Activated naive CD4-positive, alpha-beta T cell treated with anti-CD3 and anti-CD28 coated beads for 36 hours (primary cell): ENCODE results near the gene TMTC1. TPM values are rescaled to one million over a fixed set of nuclear protein-coding genes. Genes with fewer than 3 reads are reported as not detected.

Source experiments
- CTCF ChIA-PET: fragments of 350-600 bp; sonication (Branson Sonifier 250); formaldehyde crosslinking; loops from one replicate; lab custom pipeline; 2021; ENCODE audit warnings: antibody characterized with exemption; lab: Charles Lee
- DNase-seq: peaks from one replicate; pipeline ENCODE4 v3.0.0-alpha.2; 2020
- H3K27ac Mint-ChIP-seq: one replicate; pipeline ENCODE4 v1.8.0; 2021; ENCODE audit warnings: mild to moderate bottlenecking, mixed read lengths
- H3K27me3 Mint-ChIP-seq: one replicate; pipeline ENCODE4 v1.8.0; 2021; ENCODE audit warnings: low read depth, mixed read lengths
- H3K36me3 Mint-ChIP-seq: one replicate; pipeline ENCODE4 v1.8.0; 2021; ENCODE audit warnings: low read depth, mixed read lengths
- H3K4me1 Mint-ChIP-seq: one replicate; pipeline ENCODE4 v1.8.0; 2021; ENCODE audit warnings: low read depth, mixed read lengths
- H3K4me3 Mint-ChIP-seq: one replicate; pipeline ENCODE4 v1.8.0; 2021; ENCODE audit warnings: mild to moderate bottlenecking, moderate library complexity, mixed read lengths
- H3K9me3 Mint-ChIP-seq: one replicate; pipeline ENCODE4 v1.8.0; 2021; ENCODE audit warnings: mixed read lengths
- intact Hi-C: fragments of 100-400 bp; cut with micrococcal nuclease; formaldehyde crosslinking; loops from one replicate; pipeline ENCODE4 v1.15.1; 2023
- total RNA-seq, 2 experiments: library from RNA; stranded (reverse); gene quantifications; one replicate each; pipeline ENCODE4 v1.2.3, GENCODE V29; 2021

The TMTC1 gene
- total RNA-seq, 2 experiments from 2014 or later = not detected

- H3K4me1 Mint-ChIP-seq = no peaks in the 10 kb centered on the region
- CTCF ChIA-PET = interaction anchor here (0.7 kb wide), 1 partner anchor 12 kb away, joined by 4 read pairs; no protein-coding TSS in a partner anchor
- DNase-seq = no peak
- H3K27me3 Mint-ChIP-seq = no peaks in the 10 kb centered on the region
- no peak overlapping the region for H3K27ac Mint-ChIP-seq
- no peaks in the 10 kb centered on the region for H3K36me3 Mint-ChIP-seq
- intact Hi-C loops = no loop called here
- no peaks in the 10 kb centered on the region for H3K9me3 Mint-ChIP-seq
- H3K4me3 Mint-ChIP-seq = no peak overlapping the region
These were observed 39.4 kb downstream of the TMTC1 start for GRCh38 chr12:29744365-29744764.

GRCh38 chr12:29743801-29744200 is 39.9 kb downstream of the TMTC1 start:
- no peaks in the 10 kb centered on the region for H3K36me3 Mint-ChIP-seq
- CTCF ChIA-PET = interaction anchor here (0.7 kb wide), 1 partner anchor 12 kb away, joined by 4 read pairs; no protein-coding TSS in a partner anchor

DNA sequence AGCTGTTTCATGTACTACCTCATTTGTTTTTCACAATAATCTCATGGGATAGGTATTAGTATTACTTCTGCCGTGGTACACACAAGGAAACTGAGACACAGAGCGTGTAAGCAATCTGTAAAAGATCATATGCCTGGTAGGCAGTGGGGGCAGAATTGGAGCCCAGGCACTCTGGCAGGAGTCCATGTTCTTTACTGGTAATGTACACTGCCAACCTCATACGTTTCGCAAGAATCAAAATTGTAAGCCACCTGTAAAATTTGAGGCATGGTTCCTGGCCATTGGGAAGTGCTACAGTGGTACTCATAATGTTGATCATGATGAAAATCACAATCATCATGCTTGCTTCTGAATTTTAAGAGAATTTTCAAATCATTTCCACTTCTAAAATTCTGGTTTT is 40.7 kb downstream of the TMTC1 start:
- H3K27ac Mint-ChIP-seq = no peak overlapping the region
- no peaks in the 10 kb centered on the region for H3K27me3 Mint-ChIP-seq
- no peak overlapping the region for H3K4me3 Mint-ChIP-seq
- DNase-seq = no peak
- no peaks in the 10 kb centered on the region for H3K4me1 Mint-ChIP-seq
- no peaks in the 10 kb centered on the region for H3K9me3 Mint-ChIP-seq
- CTCF ChIA-PET = no interaction called here
- intact Hi-C loops = no loop called here
- no peaks in the 10 kb centered on the region for H3K36me3 Mint-ChIP-seq

More at GRCh38 chr12:29743801-29744200, 39.9 kb downstream of the TMTC1 start:
- Mint-ChIP-seq H3K27me3 (no peaks in the 10 kb centered on the region), H3K9me3 (no peaks in the 10 kb centered on the region), H3K4me1 (no peaks in the 10 kb centered on the region), H3K27ac (no peak overlapping the region), H3K4me3 (no peak overlapping the region)
- intact Hi-C loops = no loop called here
- no peak for DNase-seq

- no peak for DNase-seq
- H3K4me1 Mint-ChIP-seq = no peaks in the 10 kb centered on the region
- no peaks in the 10 kb centered on the region for H3K27me3 Mint-ChIP-seq
- CTCF ChIA-PET = no interaction called here
- H3K27ac Mint-ChIP-seq = no peak overlapping the region
- intact Hi-C loops = no loop called here
- H3K36me3 Mint-ChIP-seq = no peaks in the 10 kb centered on the region
- H3K4me3 Mint-ChIP-seq = no peak overlapping the region
- H3K9me3 Mint-ChIP-seq = no peaks in the 10 kb centered on the region
These were observed 41.1 kb downstream of the TMTC1 start for GRCh38 chr12:29742646-29743045.

DNA sequence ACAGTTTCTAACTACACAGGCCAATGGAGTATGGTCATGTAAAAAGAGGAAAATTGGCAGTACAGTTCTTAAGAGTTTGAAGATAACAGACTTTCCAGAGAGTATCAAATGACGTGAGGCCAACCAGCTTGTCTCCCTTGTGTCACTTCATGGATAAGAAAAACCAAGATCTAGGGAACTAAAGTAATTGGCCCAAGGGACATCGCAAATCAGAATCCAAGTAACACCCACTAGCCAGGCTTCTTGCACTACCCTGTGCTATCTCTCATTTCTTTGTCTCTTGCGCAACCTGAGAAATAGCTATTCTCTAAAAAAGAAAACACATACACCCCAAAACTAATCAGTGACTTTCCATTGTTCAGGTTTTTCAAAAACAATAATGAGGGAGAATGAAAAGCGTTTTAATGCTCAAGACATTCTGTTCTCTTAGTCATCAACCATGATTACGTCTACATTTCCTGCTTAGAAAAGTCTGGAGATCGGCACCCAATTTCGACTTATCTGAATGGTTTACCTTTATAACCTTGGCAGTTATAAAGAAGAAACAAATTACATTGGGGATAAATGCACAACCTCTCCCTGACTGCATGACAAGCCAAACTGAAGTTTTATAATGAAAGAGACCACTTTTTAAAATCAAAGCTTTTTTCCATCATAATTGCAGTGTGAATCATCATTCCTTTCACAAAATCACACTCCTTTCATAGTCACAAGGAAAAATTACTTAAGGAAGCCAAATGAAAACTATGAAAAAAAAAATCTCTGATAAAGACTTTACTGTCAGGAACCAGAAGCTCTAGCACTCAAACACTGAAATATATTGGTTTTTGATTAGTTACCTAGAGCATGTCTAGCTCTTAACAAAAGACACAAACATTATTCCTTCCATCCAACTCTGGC is 42.1 kb downstream of the TMTC1 start:
- no peak overlapping the region for H3K27ac Mint-ChIP-seq
- no peak overlapping the region for H3K4me3 Mint-ChIP-seq
- no peaks in the 10 kb centered on the region for H3K4me1 Mint-ChIP-seq
- intact Hi-C loops = no loop called here
- CTCF ChIA-PET = interaction anchor here (0.6 kb wide), 1 partner anchor 97 kb away, joined by 3 read pairs; no protein-coding TSS in a partner anchor
- H3K36me3 Mint-ChIP-seq = no peaks in the 10 kb centered on the region
- no peaks in the 10 kb centered on the region for H3K27me3 Mint-ChIP-seq
- DNase-seq = no peak
- no peaks in the 10 kb centered on the region for H3K9me3 Mint-ChIP-seq

DNA sequence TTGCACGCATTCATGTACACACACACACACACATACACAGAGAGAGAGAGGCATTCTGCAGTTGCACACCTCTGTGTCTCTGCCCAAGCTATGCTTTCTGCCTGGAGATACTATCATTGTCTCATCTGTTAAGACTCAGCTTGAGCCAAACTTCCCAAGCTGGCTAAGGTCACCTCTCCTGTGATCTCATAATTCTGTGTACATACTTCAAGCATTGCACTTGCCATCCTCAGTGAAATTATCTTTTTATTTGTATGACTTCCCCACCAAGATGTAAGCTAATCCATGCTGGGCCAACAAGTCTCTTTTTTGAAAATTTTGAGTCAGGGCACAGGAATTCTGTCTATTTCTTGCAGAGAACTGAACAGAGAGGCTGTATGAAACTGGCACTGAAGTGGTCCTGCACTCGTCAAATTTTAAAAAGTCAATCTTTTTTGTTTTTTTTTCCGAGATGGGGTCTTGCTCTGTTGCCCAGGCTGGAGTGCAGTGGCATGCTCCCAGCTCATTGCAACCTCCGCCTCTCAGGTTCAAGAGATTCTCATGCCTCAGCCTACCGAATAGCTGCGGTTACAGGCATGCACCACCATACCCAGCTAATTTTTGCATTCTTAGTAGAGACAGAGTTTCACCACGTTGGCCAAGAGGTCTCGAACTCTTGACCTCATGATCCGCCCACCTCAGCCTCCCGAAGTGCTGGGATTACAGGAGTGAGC is 44.3 kb downstream of the TMTC1 start:
- Mint-ChIP-seq H3K27me3 (no peaks in the 10 kb centered on the region), H3K36me3 (no peaks in the 10 kb centered on the region), H3K4me3 (no peak overlapping the region), H3K27ac (no peak overlapping the region), H3K9me3 (no peaks in the 10 kb centered on the region), H3K4me1 (no peaks in the 10 kb centered on the region)
- intact Hi-C loops = no loop called here
- CTCF ChIA-PET = no interaction called here
- no peak for DNase-seq

DNA sequence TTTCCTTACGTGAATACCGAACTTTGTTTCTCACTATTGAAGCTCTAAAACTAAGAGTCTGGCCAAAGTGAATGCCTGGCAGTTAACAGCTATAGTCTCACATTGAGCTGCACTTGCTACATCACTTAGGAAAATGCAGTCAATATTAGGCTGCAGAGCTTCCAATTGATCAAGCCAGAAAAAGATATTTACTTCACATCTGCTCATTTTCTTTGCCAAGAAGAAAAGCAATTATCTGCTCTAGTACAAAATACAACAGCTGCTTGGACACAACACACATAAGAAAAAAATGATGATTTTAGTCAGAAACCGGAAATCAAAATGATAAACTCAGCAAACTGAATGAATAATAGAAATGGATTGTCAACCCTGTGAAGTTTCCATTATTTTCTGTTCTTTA is 45.4 kb downstream of the TMTC1 start:
- Mint-ChIP-seq H3K27me3 (no peaks in the 10 kb centered on the region), H3K9me3 (no peaks in the 10 kb centered on the region), H3K36me3 (no peaks in the 10 kb centered on the region), H3K27ac (no peak overlapping the region), H3K4me1 (no peaks in the 10 kb centered on the region), H3K4me3 (no peak overlapping the region)
- DNase-seq = no peak
- intact Hi-C loops = no loop called here
- CTCF ChIA-PET = no interaction called here

DNA sequence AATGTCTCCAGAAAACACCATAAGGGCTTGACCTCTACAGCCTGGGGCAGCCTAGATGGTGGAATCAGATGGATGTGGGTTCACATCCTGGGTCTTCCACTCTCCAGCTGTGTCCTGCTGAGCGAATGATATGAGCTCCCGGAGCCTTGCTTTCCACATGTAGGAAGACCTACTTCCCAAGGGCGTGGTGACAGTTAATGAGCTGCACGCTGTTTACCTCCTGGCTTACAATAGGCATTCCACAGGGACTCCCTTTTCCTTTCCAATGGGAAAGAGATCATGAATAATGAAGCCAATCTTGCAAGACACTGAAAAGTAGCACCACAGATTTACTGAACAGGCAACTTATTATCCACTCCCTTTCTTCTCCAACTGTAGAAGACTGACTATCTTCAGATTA is 46.1 kb downstream of the TMTC1 start:
- Mint-ChIP-seq H3K9me3 (no peaks in the 10 kb centered on the region), H3K4me3 (no peak overlapping the region), H3K27ac (no peak overlapping the region), H3K4me1 (no peaks in the 10 kb centered on the region), H3K27me3 (no peaks in the 10 kb centered on the region), H3K36me3 (no peaks in the 10 kb centered on the region)
- CTCF ChIA-PET = no interaction called here
- intact Hi-C loops = no loop called here
- DNase-seq = no peak

DNA sequence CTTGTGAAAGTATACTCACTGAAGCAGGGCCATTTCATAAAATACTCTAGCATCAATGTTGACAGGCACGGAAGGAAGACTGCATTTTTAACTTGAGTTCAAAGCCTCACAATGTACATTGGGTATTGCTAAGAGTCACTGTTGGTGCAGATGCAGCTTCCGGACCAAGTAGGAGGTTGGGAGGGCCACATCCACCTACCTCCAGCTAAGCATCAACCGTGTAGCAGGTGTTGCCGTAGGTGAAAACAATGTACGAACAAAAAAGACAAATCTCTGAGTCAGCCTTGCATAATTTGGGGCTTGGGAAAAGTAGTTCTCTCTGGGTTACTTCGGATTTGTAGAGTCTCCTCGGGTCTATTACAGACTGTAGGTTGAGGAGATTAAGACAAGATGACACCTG is 48.1 kb downstream of the TMTC1 start:
- Mint-ChIP-seq H3K36me3 (no peaks in the 10 kb centered on the region), H3K27me3 (no peaks in the 10 kb centered on the region), H3K9me3 (no peaks in the 10 kb centered on the region), H3K4me3 (no peak overlapping the region), H3K27ac (no peak overlapping the region), H3K4me1 (no peaks in the 10 kb centered on the region)
- intact Hi-C loops = no loop called here
- CTCF ChIA-PET = no interaction called here
- no peak for DNase-seq

- no peaks in the 10 kb centered on the region for H3K9me3 Mint-ChIP-seq
- intact Hi-C loops = no loop called here
- no peak overlapping the region for H3K4me3 Mint-ChIP-seq
- CTCF ChIA-PET = no interaction called here
- no peaks in the 10 kb centered on the region for H3K27me3 Mint-ChIP-seq
- no peak overlapping the region for H3K27ac Mint-ChIP-seq
- H3K4me1 Mint-ChIP-seq = no peaks in the 10 kb centered on the region
- no peak for DNase-seq
- no peaks in the 10 kb centered on the region for H3K36me3 Mint-ChIP-seq
These were observed 49.0 kb downstream of the TMTC1 start for GRCh38 chr12:29734734-29735133.

DNA sequence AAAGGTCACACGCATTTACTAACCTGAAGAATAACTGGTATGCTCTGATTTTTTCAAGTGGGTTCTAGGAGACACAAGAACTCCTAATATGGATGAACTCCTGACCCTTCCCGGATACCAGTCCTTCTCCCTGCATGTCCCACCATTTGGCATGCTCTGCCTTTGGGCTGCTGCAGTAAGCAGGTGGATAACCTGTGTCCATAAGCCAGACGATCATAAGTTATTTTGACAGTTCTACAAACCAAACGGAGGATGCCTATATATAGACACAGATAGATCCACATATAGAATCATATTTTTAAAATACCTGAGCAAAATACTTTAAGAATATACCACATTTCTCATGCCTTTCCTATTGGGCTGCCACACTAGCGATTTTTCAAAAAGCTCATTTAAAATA is 49.4 kb downstream of the TMTC1 start:
- H3K4me1 Mint-ChIP-seq = no peaks in the 10 kb centered on the region
- no peaks in the 10 kb centered on the region for H3K27me3 Mint-ChIP-seq
- no peaks in the 10 kb centered on the region for H3K36me3 Mint-ChIP-seq
- intact Hi-C loops = no loop called here
- no peaks in the 10 kb centered on the region for H3K9me3 Mint-ChIP-seq
- no peak overlapping the region for H3K4me3 Mint-ChIP-seq
- H3K27ac Mint-ChIP-seq = no peak overlapping the region
- no peak for DNase-seq
- CTCF ChIA-PET = no interaction called here

DNA sequence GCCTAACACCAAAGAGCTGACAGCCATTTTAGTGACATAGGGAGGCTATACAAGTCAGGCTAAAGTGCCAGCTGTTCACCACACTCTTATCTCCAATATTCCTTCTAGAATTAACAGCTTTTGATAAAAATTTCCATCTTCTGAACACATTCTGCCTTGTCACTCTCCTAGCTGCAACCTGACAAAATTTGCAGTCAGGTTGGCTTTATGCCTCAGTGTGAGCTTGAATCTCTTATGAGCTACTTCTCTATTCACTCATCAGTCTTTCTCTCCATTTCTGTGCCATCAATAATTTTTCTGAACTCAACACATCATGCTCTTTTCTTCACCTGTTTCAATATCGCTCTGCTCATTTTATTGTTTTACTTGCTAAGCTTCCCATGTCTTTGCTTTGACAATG is 50.2 kb downstream of the TMTC1 start:
- Mint-ChIP-seq H3K4me1 (no peaks in the 10 kb centered on the region), H3K36me3 (no peaks in the 10 kb centered on the region), H3K4me3 (no peak overlapping the region), H3K27ac (no peak overlapping the region), H3K27me3 (no peaks in the 10 kb centered on the region), H3K9me3 (no peaks in the 10 kb centered on the region)
- intact Hi-C loops = no loop called here
- CTCF ChIA-PET = no interaction called here
- DNase-seq = no peak

GRCh38 chr12:29733060-29733459 is 50.7 kb downstream of the TMTC1 start:
- no peak for DNase-seq

More at GRCh38 chr12:29733060-29733459, 50.7 kb downstream of the TMTC1 start:
- H3K27me3 Mint-ChIP-seq = no peaks in the 10 kb centered on the region
- no peaks in the 10 kb centered on the region for H3K4me1 Mint-ChIP-seq
- intact Hi-C loops = no loop called here
- H3K36me3 Mint-ChIP-seq = no peaks in the 10 kb centered on the region
- no peaks in the 10 kb centered on the region for H3K9me3 Mint-ChIP-seq
- H3K4me3 Mint-ChIP-seq = no peak overlapping the region
- CTCF ChIA-PET = no interaction called here
- no peak overlapping the region for H3K27ac Mint-ChIP-seq
